HepG2 (cell line): ENCODE data around the gene ADGRB2. TPM values are rescaled to one million over a fixed set of nuclear protein-coding genes. Genes with fewer than 3 reads are reported as not detected.

Experiments used
- ATAC-seq: fragments of 200-7000 bp; cut with Tn5 transposase; 3 replicates; pipeline ENCODE4 v1.9.1; 2020; ENCODE audit warnings: mild to moderate bottlenecking, moderate library complexity
- BruUV-seq: library from RNA; stranded (reverse); fragments of 400-500 nt; replicated peaks from 2 replicates; lab custom pipeline; 2021; lab: Mats Ljungman, UMichigan
- CTCF ChIA-PET: fragments of 300-600 bp; formaldehyde crosslinking; extraction: SDS; loops from one replicate; lab custom pipeline; 2021; ENCODE audit warnings: low total read pairs, inconsistent platforms, low intra/inter-chr PET ratio; lab: Yijun Ruan, JAX
- POLR2A ChIA-PET: fragments of 350-600 bp; sonication (Branson Sonifier 250); formaldehyde crosslinking; loops from one replicate; lab custom pipeline; 2020; ENCODE audit warnings: antibody characterized with exemption, inconsistent platforms; lab: Yijun Ruan, JAX
- DNase-seq: peaks from one replicate; pipeline ENCODE4 v3.0.0-alpha.2; 2015; ENCODE audit warnings: low spot score
- FAIRE-seq: peaks from 3 replicates; lab custom pipeline; 2011; peaks lifted over from hg19 to GRCh38; lab: Jason Lieb, UNC
- H2AFZ ChIP-seq: one replicate; pipeline ENCODE4 v1.6.1; 2011; ENCODE audit warnings: low read length, inconsistent platforms
- H3K27ac ChIP-seq: fragments of 300-600 bp; 3 replicates; pipeline ENCODE4 v1.8.0; 2011; ENCODE audit warnings: mixed run types, mild to moderate bottlenecking, mixed read lengths, low read length, inconsistent platforms; ENCODE audit not compliant: insufficient read depth; ENCODE audit errors: extremely low read length
- H3K27me3 ChIP-seq, 2 experiments: fragments of 200-600 bp in 1 of 2; 2 replicates in 1 of 2; 3 replicates in 1 of 2; pipeline versions ENCODE4 v1.6.0 to v1.8.0; 2011; ENCODE audit warnings: low read length in 2 of 2, mild to moderate bottlenecking in 2 of 2, moderate library complexity in 2 of 2, inconsistent platforms in 1 of 2; ENCODE audit not compliant: insufficient read depth in 2 of 2, control insufficient read depth in 1 of 2
- H3K36me3 ChIP-seq, 2 experiments: fragments of 200-600 bp in 1 of 2; replicated peaks in 1 of 2; 2 replicates in 1 of 2; 3 replicates in 1 of 2; pipeline versions ENCODE4 v1.5.1 to v1.8.0; 2011; ENCODE audit warnings: low read length in 2 of 2, inconsistent platforms in 1 of 2; ENCODE audit not compliant: insufficient read depth in 2 of 2, control insufficient read depth in 1 of 2
- H3K4me1 ChIP-seq: 2 replicates; pipeline ENCODE4 v1.5.1; 2012; ENCODE audit warnings: low read length, inconsistent platforms; ENCODE audit not compliant: insufficient read depth
- H3K4me2 ChIP-seq: 2 replicates; pipeline ENCODE4 v1.6.0; 2011; ENCODE audit warnings: low read depth, low read length, inconsistent platforms
- H3K4me3 ChIP-seq, 3 experiments: fragments of 200-600 bp in 1 of 3; sonication (generic), shearing (Covaris generic) in 1 of 3; replicated peaks in 1 of 3; 2 replicates each; pipeline ENCODE4 v1.5.1; 2011 to 2016; ENCODE audit warnings: low read length in 3 of 3, inconsistent platforms in 2 of 3, low read depth in 2 of 3, mild to moderate bottlenecking in 2 of 3, control low read depth in 1 of 3, mixed read lengths in 1 of 3; ENCODE audit not compliant: insufficient read depth in 1 of 3
- H3K79me2 ChIP-seq: one replicate; pipeline ENCODE4 v1.6.1; 2011; ENCODE audit warnings: low read length, inconsistent platforms; ENCODE audit not compliant: insufficient read depth
- H3K9ac ChIP-seq: 2 replicates; pipeline ENCODE4 v1.6.0; 2011; ENCODE audit warnings: mild to moderate bottlenecking, low read depth, low read length, inconsistent platforms; ENCODE audit not compliant: insufficient read depth
- H3K9me3 ChIP-seq: 2 replicates; pipeline ENCODE4 v1.5.1; 2012; ENCODE audit warnings: mild to moderate bottlenecking, low read length
- H4K20me1 ChIP-seq: 2 replicates; pipeline ENCODE4 v1.6.0; 2011; ENCODE audit warnings: inconsistent platforms, mild to moderate bottlenecking, low read length, moderate library complexity; ENCODE audit not compliant: insufficient read depth
- ETV5 ChIP-seq: IDR thresholded peaks from 2 replicates; pipeline ENCODE4 v1.6.1; 2018; ENCODE audit warnings: missing biosample characterization, missing genetic modification reagents, inconsistent platforms, borderline replicate concordance
- FOXK1 ChIP-seq: sonication (generic); formaldehyde crosslinking; IDR thresholded peaks from 2 replicates; pipeline ENCODE4 v1.4.0; 2020; ENCODE audit warnings: low read depth, missing genetic modification reagents, borderline replicate concordance
- HMGA1 ChIP-seq: sonication (generic); formaldehyde crosslinking; conservative IDR thresholded peaks from 2 replicates; pipeline ENCODE4 v1.4.0; 2020; ENCODE audit warnings: missing genetic modification reagents
- NR1H2 ChIP-seq: sonication (generic); formaldehyde crosslinking; IDR thresholded peaks from 2 replicates; pipeline ENCODE4 v1.8.1; 2022; ENCODE audit warnings: low read depth, missing genetic modification reagents, borderline replicate concordance
- STAG1 ChIP-seq: sonication (generic); formaldehyde crosslinking; IDR thresholded peaks from 2 replicates; pipeline ENCODE4 v1.4.0; 2020; ENCODE audit warnings: missing genetic modification reagents
- ZNF10 ChIP-seq: sonication (generic); formaldehyde crosslinking; IDR thresholded peaks from 2 replicates; pipeline ENCODE4 v1.4.0; 2020; ENCODE audit warnings: mild to moderate bottlenecking, low read depth, missing genetic modification reagents, borderline replicate concordance
- ZNF414 ChIP-seq: sonication (generic); formaldehyde crosslinking; IDR thresholded peaks from 2 replicates; pipeline ENCODE4 v1.5.0; 2020; ENCODE audit warnings: missing genetic modification reagents
- ZNF644 ChIP-seq: IDR thresholded peaks from 2 replicates; pipeline ENCODE4 v1.6.1; 2016; ENCODE audit warnings: low read depth
- ZSCAN9 ChIP-seq: IDR thresholded peaks from 2 replicates; pipeline ENCODE4 v1.6.1; 2016; ENCODE audit warnings: borderline replicate concordance
- WGBS: methylation state at CpG from one replicate; pipeline ENCODE4 v1.1.6; 2017; ENCODE audit warnings: low lambda C conversion rate; 5-methylcytosine and 5-hydroxymethylcytosine counted together
- in situ Hi-C: cut with HindIII; loops from 2 replicates; pipeline ENCODE4 v1.10.0; 2017; ENCODE audit warnings: low pct_unique_long_range_greater_than_20kb; ENCODE audit not compliant: extremely low pct_ligation_motif_present
- intact Hi-C: fragments of 100-400 bp; cut with micrococcal nuclease; formaldehyde crosslinking; loops from one replicate; pipeline ENCODE4 v1.10.0; 2022; ENCODE audit not compliant: unreplicated experiment
- polyA plus RNA-seq, 8 experiments: library from polyadenylated mRNA; depleted of rRNA in 3 of 8; stranded (reverse) in 7 of 8; unstranded in 1 of 8; fragments of >200 nt; fragmentation: Illumina TruSeq in 4 of 8; extraction: Trizol in 4 of 8; gene quantifications; 2 replicates each; pipeline versions ENCODE4 v1.2.1 to v1.2.3, GENCODE V29; 2011 to 2016; ENCODE audit warnings: low read depth in 4 of 8, missing spikeins in 1 of 8, mixed read lengths in 1 of 8; ENCODE audit not compliant: insufficient read depth in 1 of 8
- total RNA-seq, 5 experiments: library from RNA; depleted of rRNA; stranded (reverse); fragments of >200 nt; fragmentation: Illumina TruSeq; extraction: Trizol; gene quantifications; 2 replicates each; pipeline ENCODE4 v1.2.3, GENCODE V29; 2016; ENCODE audit warnings: low read depth in 1 of 5

The ADGRB2 gene
- total and polyA plus RNA-seq, 2 of the 13 experiments (the other 11 are each of a cell fraction or from before 2014, with no cell fraction given), result 0.03 to 0.09 TPM

GRCh38 chr1:31809698-31810097 lies 45.6 kb upstream of the ADGRB2 start:
- Histone ChIP-seq H3K79me2 (no peaks in the 10 kb centered on the region), H3K4me2 (no peak overlapping the region), H3K27me3 (peaks cover 0 to 8% of the 10 kb centered on the region in 2 experiments; a peak in 3 of 5 replicates), H3K9me3 (no peaks in the 10 kb centered on the region), H4K20me1 (no peaks in the 10 kb centered on the region), H2AFZ (no peak overlapping the region), H3K27ac (no peak overlapping the region), H3K9ac (no peak overlapping the region), H3K4me1 (no peaks in the 10 kb centered on the region), H3K36me3 (no peaks in the 10 kb centered on the region), H3K4me3 (no peak overlapping the region)
- intact Hi-C loops, result no loop called here
- FAIRE-seq, result no peak
- BruUV-seq, result no TSS peak
- POLR2A ChIA-PET, result no interaction called here
- CTCF ChIA-PET, result no interaction called here
- in situ Hi-C loops, result no loop called here
- DNase-seq, result no peak
- no peak for ATAC-seq
- WGBS, result 18% methylated on average over 2 of the region's 4 CpGs
- TF ChIP-seq NR1H2 (CRISPR knock-in tag) (no peak), STAG1 (CRISPR knock-in tag) (no peak), ZNF10 (CRISPR knock-in tag) (no peak), ZNF644 (CRISPR knock-in tag) (no peak), ETV5 (CRISPR knock-in tag) (no peak), ZSCAN9 (CRISPR knock-in tag) (no peak), HMGA1 (CRISPR knock-in tag) (no peak), FOXK1 (CRISPR knock-in tag) (no peak), ZNF414 (CRISPR knock-in tag) (no peak)
- TF ChIP-seq, all 625 proteins: peak for 0
